ENCODE data around the gene TMEM115.
A peak's percentile ranks its signal among the peaks of the same experiment; 100 is the strongest.

- TF ChIP-seq CTCF (IDR thresholded peaks at IDR 0.05) = peak; percentile 45 to 65 (median 51)
- TF ChIP-seq POLR2A (IDR thresholded peaks at IDR 0.05) = no peak
Observed at GRCh38 chr3:50321336-50322114, 37.8 kb downstream of the TMEM115 start.
